ENCODE measurements around the gene AVPR1B.
A peak's percentile ranks its signal among the peaks of the same experiment; 100 is the strongest.

AVPR1B gene

GRCh38 chr1:206117151-206117948 is at the start of gene AVPR1B:
Gene AVPR1B (minus strand): TSS chr1:206117388. CDS start chr1:206116890, 498 bp downstream.
- DNase-seq, result no peak

GRCh38 chr1:206145771-206146290 is 28.6 kb upstream of the AVPR1B start:
- DNase-seq, result no peak

- no peak for DNase-seq
Observed at GRCh38 chr1:206144605-206145004, 27.4 kb upstream of the AVPR1B start.

GRCh38 chr1:206143537-206144172 is 26.5 kb upstream of the AVPR1B start:
- no peak for DNase-seq

- no peak for DNase-seq
Observed at GRCh38 chr1:206142770-206143169, 25.6 kb upstream of the AVPR1B start.

- no peak for DNase-seq
Observed at GRCh38 chr1:206142011-206142410, 24.8 kb upstream of the AVPR1B start.

GRCh38 chr1:206136241-206136640 is 19.1 kb upstream of the AVPR1B start:
- no peak for DNase-seq

GRCh38 chr1:206135248-206135647 is 18.1 kb upstream of the AVPR1B start:
- no peak for DNase-seq

GRCh38 chr1:206133751-206134415 is 16.7 kb upstream of the AVPR1B start:
- DNase-seq, result no peak

- no peak for DNase-seq
Observed at GRCh38 chr1:206131037-206131436, 13.8 kb upstream of the AVPR1B start.

GRCh38 chr1:206128196-206128595 is 11.0 kb upstream of the AVPR1B start:
- peak; percentile 16 for DNase-seq

- DNase-seq, result no peak
Observed at GRCh38 chr1:206127336-206127735, 10.1 kb upstream of the AVPR1B start.

GRCh38 chr1:206125346-206125745 is 8.2 kb upstream of the AVPR1B start:
- no peak for DNase-seq

- DNase-seq, result no peak
Observed at GRCh38 chr1:206122686-206123085, 5.5 kb upstream of the AVPR1B start.

GRCh38 chr1:206121269-206121668 is 4.1 kb upstream of the AVPR1B start:
- no peak for DNase-seq

GRCh38 chr1:206120406-206120805 is 3.2 kb upstream of the AVPR1B start:
- no peak for DNase-seq

GRCh38 chr1:206116873-206117150 is 376 bp downstream of the AVPR1B start:
- no peak for DNase-seq

- DNase-seq, result no peak
Observed at GRCh38 chr1:206116191-206116872, 856 bp downstream of the AVPR1B start.

- no peak for DNase-seq
Observed at GRCh38 chr1:206115791-206116190, 1.4 kb downstream of the AVPR1B start.

GRCh38 chr1:206114692-206115640 is 2.2 kb downstream of the AVPR1B start:
- peak; percentile 62 for DNase-seq

- DNase-seq, result no peak
Observed at GRCh38 chr1:206112600-206113301, 4.4 kb downstream of the AVPR1B start.

All from NCI-H226 (cell line).